Left lung (tissue), 10 donors: ENCODE results near the gene SLC45A3. TPM values are rescaled to one million over a fixed set of nuclear protein-coding genes. Genes with fewer than 3 reads are reported as not detected.

Experiments used
- ATAC-seq: fragments of 200-7000 bp; cut with Tn5 transposase; one replicate; pipeline ENCODE4 v1.9.1; 2020; ENCODE audit warnings: moderate library complexity
- DNase-seq, 4 donors: peaks; one replicate each; pipeline ENCODE4 v3.0.0-alpha.2; 2013 to 2020
- H3K27ac ChIP-seq, 2 donors: fragments of 200-600 bp; sonication (generic) in 1 of 2; one replicate each; pipeline versions ENCODE4 v1.5.0 to v1.8.0; 2020 to 2021
- H3K27me3 ChIP-seq, 2 donors: fragments of 200-600 bp; sonication (generic) in 1 of 2; one replicate each; pipeline versions ENCODE4 v1.5.0 to v1.8.0; 2020 to 2021
- H3K36me3 ChIP-seq, 2 donors: fragments of 200-600 bp; sonication (generic) in 1 of 2; one replicate each; pipeline versions ENCODE4 v1.5.0 to v1.8.0; 2020 to 2021
- H3K4me1 ChIP-seq, 2 donors: fragments of 200-600 bp; one replicate each; pipeline ENCODE4 v1.8.0; 2021
- H3K4me3 ChIP-seq, 2 donors: fragments of 200-600 bp; sonication (generic) in 1 of 2; one replicate each; pipeline versions ENCODE4 v1.5.0 to v1.8.0; 2020 to 2021; ENCODE audit warnings: mild to moderate bottlenecking in 1 of 2
- H3K9me3 ChIP-seq, 2 donors: fragments of 200-600 bp; sonication (generic) in 1 of 2; one replicate each; pipeline versions ENCODE4 v1.5.0 to v1.8.0; 2020 to 2021
- intact Hi-C, 2 donors: fragments of 100-400 bp; cut with DNase I; formaldehyde crosslinking; loops; one replicate each; pipeline versions ENCODE4 v1.11.2 to v1.14.2; 2022
- polyA plus RNA-seq, 6 donors: library from polyadenylated mRNA; unstranded; fragments of 120-200 nt; gene quantifications; one replicate each; pipeline ENCODE4 v1.2.1, GENCODE V29; 2013; ENCODE audit not compliant: insufficient read length in 6 of 6
- total RNA-seq, 2 donors: library from RNA; stranded (reverse); fragmentation: NEBNext Ultra II Directional; extraction: Animal tissue kit (Norgen Biotek cat#: 25700); gene quantifications; one replicate each; pipeline ENCODE4 v1.2.1, GENCODE V29; 2021
- TF ChIP-seq, protein P1 (sequence below), 2 donors: fragments of 200-600 bp; sonication (generic) in 1 of 2; IDR thresholded peaks; one replicate each; pipeline versions ENCODE4 v1.5.0 to v1.8.0; 2021; ENCODE audit warnings: antibody characterized with exemption in 2 of 2
- donor health status: DM: no; HTN: yes; CAD: no.
- donor health status: DM: no; HTN: no; CAD: no.

SLC45A3 gene
- total and polyA plus RNA-seq, 8 donors = 4.1 to 10.7 (median 7.8) TPM

DNA sequence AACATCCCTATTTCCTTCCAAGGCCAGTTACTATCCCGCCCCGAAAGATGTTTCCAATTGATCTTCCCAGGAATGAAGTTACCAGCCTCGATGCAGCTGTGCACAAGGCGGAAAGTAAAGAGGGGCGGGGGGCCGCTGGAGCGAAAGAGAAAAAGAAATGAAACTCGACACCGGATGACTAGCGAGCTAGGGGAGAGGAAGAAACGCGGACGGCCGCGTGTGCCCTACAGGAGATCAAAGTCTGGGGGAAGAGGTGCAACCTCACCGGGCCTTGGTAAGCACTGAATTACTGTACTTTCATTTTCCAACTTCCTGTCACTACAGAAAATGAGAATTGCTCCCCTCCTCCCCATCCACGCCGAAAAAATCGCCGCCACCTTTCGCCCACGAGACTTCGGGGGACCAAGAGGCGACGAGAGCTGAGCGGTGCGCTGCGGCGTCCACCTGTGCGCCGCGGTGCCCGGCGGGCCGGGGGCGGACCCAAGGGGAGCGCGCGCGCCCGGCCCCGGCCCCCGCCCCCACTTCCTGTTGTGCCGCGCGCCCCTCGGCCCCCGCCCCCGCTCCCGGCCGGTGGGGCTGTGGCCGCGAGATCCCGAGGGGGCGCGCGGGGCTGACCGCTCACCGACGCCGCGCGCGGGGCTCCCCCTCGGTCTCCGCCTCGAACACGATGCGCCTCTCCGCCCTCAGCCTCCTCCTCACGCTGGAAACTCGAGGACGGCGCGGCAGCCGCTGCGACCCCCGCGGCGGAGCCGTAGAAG, 49.1 kb downstream of the SLC45A3 start:
- TF ChIP-seq, protein P1, sequence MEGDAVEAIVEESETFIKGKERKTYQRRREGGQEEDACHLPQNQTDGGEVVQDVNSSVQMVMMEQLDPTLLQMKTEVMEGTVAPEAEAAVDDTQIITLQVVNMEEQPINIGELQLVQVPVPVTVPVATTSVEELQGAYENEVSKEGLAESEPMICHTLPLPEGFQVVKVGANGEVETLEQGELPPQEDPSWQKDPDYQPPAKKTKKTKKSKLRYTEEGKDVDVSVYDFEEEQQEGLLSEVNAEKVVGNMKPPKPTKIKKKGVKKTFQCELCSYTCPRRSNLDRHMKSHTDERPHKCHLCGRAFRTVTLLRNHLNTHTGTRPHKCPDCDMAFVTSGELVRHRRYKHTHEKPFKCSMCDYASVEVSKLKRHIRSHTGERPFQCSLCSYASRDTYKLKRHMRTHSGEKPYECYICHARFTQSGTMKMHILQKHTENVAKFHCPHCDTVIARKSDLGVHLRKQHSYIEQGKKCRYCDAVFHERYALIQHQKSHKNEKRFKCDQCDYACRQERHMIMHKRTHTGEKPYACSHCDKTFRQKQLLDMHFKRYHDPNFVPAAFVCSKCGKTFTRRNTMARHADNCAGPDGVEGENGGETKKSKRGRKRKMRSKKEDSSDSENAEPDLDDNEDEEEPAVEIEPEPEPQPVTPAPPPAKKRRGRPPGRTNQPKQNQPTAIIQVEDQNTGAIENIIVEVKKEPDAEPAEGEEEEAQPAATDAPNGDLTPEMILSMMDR (IDR thresholded peaks at IDR 0.05) = no peak
- peak; percentile 62 to 84 (median 79) for DNase-seq
- peak; percentile 74 for ATAC-seq
- Histone ChIP-seq H3K36me3 (no peaks in the 10 kb centered on the region), H3K27me3 (no peaks in the 10 kb centered on the region), H3K4me3 (peak overlapping the region; percentile 52 to 68), H3K4me1 (peaks cover 10 to 53% of the 10 kb centered on the region in 2 donors), H3K27ac (peak overlapping the region; percentile 87 to 93), H3K9me3 (no peaks in the 10 kb centered on the region)
- intact Hi-C loops = no loop called here

DNA sequence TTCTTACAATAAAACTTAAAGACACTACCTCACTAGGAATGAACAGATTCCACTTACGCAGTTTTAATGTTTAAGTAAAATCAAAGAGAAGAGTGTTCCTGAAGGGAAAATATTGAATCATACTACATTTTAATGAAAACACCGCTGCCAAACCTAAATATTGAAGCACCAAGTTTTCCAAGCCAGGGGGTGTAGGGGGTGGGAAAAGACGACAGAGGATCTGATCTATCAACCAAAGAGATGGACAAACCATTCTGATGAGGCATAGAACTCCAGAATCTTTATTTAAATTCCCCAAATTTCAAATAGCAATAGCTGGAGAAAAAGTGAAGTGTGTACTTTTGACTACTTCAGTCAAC, 49.7 kb downstream of the SLC45A3 start:
- Histone ChIP-seq H3K4me3 (peak overlapping the region; percentile 52 to 68), H3K4me1 (peaks cover 10 to 59% of the 10 kb centered on the region in 2 donors), H3K27me3 (no peaks in the 10 kb centered on the region), H3K9me3 (no peaks in the 10 kb centered on the region), H3K36me3 (no peaks in the 10 kb centered on the region), H3K27ac (peak overlapping the region; percentile 87 to 93)
- DNase-seq (no peak), ATAC-seq (no peak)
- TF ChIP-seq, protein P1 (IDR thresholded peaks at IDR 0.05) = no peak
- intact Hi-C loops = no loop called here

GRCh38 chr1:205630241-205630640, 50.1 kb downstream of the SLC45A3 start:
- H3K27me3 ChIP-seq = no peaks in the 10 kb centered on the region
- DNase-seq (peak in 2 of 4 donors; percentile 23 to 61), ATAC-seq (no peak)
- H3K4me3 ChIP-seq = peak overlapping the region; percentile 52 to 68
- intact Hi-C loops = no loop called here
- peak overlapping the region; percentile 87 to 93 for H3K27ac ChIP-seq
- TF ChIP-seq, protein P1 (IDR thresholded peaks at IDR 0.05) = no peak
- H3K4me1 ChIP-seq = peaks cover 10 to 63% of the 10 kb centered on the region in 2 donors
- no peaks in the 10 kb centered on the region for H3K9me3 ChIP-seq
- no peaks in the 10 kb centered on the region for H3K36me3 ChIP-seq

DNA sequence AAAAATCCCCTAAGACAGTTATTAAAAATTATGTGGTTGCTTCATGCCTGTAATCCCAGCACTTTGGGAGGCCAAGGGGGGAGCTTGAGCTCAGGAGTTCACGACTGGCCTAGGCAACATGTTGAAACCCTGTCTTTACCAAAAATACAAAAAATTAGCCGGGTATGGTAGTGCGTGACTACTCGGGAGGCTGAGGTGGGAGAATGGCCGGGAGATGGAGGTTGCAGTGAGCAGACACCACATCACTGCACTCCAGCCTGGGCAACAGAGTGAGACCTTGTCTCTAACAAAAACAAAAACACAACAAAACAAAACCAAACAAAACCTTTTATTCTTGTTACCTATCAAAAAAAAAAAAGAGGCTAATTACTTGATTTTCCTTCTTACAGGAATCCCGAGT, 50.6 kb downstream of the SLC45A3 start:
- H3K27ac ChIP-seq = peak overlapping the region; percentile 87 to 93
- no peaks in the 10 kb centered on the region for H3K27me3 ChIP-seq
- peaks cover 10 to 68% of the 10 kb centered on the region in 2 donors for H3K4me1 ChIP-seq
- ATAC-seq (no peak), DNase-seq (no peak)
- TF ChIP-seq, protein P1 (IDR thresholded peaks at IDR 0.05) = no peak
- no peaks in the 10 kb centered on the region for H3K9me3 ChIP-seq
- H3K4me3 ChIP-seq = no peak overlapping the region
- intact Hi-C loops = no loop called here
- H3K36me3 ChIP-seq = no peaks in the 10 kb centered on the region

- intact Hi-C loops = no loop called here
- H3K4me1 ChIP-seq = peaks cover 10 to 67% of the 10 kb centered on the region in 2 donors
- peaks cover 0 to 9% of the 10 kb centered on the region in 2 donors for H3K36me3 ChIP-seq
- H3K9me3 ChIP-seq = no peaks in the 10 kb centered on the region
- no peaks in the 10 kb centered on the region for H3K27me3 ChIP-seq
- H3K27ac ChIP-seq = no peak overlapping the region
- no peak for ATAC-seq
- TF ChIP-seq, protein P1 (IDR thresholded peaks at IDR 0.05) = no peak
- H3K4me3 ChIP-seq = no peak overlapping the region
- DNase-seq = no peak
Measured at GRCh38 chr1:205627956-205628355, 52.4 kb downstream of the SLC45A3 start.
